ENCODE measurements around the gene GINS3. TPM values are rescaled to one million over a fixed set of nuclear protein-coding genes. Genes with fewer than 3 reads are reported as not detected.

The GINS3 gene
- total RNA-seq, 2 experiments from 2014 or later, result 49.1 to 50.5 TPM

DNA sequence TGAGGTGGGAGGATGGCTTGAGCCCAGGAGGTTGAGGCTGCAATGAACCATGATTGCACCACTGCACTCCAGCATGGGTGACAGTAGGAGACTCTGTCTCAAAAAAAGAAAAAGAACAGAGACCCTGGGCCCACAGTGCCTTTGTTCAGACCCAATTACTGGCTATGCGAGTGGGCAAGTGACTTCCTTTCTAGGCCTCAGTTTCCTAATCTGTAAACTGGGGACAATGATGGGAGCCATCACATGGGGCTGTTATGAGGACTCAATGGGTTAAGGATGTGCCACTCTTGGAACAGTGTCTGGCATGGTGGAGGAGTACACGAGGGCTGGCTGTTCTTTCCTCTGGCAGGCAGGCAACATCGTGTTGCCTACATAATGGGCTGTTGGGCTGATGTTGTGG is 60.4 kb downstream of the GINS3 start:
- DNase-seq (ENCODE audit: low spot score), result no peak
- TF ChIP-seq, protein P1, sequence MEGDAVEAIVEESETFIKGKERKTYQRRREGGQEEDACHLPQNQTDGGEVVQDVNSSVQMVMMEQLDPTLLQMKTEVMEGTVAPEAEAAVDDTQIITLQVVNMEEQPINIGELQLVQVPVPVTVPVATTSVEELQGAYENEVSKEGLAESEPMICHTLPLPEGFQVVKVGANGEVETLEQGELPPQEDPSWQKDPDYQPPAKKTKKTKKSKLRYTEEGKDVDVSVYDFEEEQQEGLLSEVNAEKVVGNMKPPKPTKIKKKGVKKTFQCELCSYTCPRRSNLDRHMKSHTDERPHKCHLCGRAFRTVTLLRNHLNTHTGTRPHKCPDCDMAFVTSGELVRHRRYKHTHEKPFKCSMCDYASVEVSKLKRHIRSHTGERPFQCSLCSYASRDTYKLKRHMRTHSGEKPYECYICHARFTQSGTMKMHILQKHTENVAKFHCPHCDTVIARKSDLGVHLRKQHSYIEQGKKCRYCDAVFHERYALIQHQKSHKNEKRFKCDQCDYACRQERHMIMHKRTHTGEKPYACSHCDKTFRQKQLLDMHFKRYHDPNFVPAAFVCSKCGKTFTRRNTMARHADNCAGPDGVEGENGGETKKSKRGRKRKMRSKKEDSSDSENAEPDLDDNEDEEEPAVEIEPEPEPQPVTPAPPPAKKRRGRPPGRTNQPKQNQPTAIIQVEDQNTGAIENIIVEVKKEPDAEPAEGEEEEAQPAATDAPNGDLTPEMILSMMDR (conservative IDR thresholded peaks at IDR 0.05; ENCODE audit: low read length), result no peak
- TF ChIP-seq EZH2phosphoT487 (IDR thresholded peaks at IDR 0.05; ENCODE audit: borderline replicate concordance, low read depth, low read length), result no peak
- Histone ChIP-seq H3K9me3 (ENCODE audit: low read length) (no peaks in the 10 kb centered on the region), H3K79me2 (ENCODE audit: insufficient read depth, low read depth, low read length) (no peaks in the 10 kb centered on the region), H3K27ac (ENCODE audit: low read depth, low read length, poor library complexity, severe bottlenecking) (no peak overlapping the region), H4K20me1 (ENCODE audit: insufficient read depth, low read length) (no peaks in the 10 kb centered on the region), H3K9me2 (ENCODE audit: insufficient read depth, low read length) (no peaks in the 10 kb centered on the region), H3K36me3 (ENCODE audit: insufficient read depth, low read length) (peaks cover 6% of the 10 kb centered on the region; the same call in 1 of the 2 replicates), H3K4me1 (ENCODE audit: insufficient read depth, low read length, poor library complexity, severe bottlenecking) (peaks cover 7% of the 10 kb centered on the region), H2AFZ (ENCODE audit: low read length) (no peak overlapping the region), H3K4me2 (ENCODE audit: low read length) (no peak overlapping the region), H3K4me3 (ENCODE audit: low read depth, low read length, poor library complexity, severe bottlenecking) (no peak overlapping the region)
- no TSS peak for BruUV-seq (replicated peaks)
- ChIA-PET POLR2A (no interaction called here), CTCF (ENCODE audit: unreplicated experiment) (no interaction called here)
- intact Hi-C loops (cut with micrococcal nuclease; ENCODE audit: unreplicated experiment), result no loop called here

DNA sequence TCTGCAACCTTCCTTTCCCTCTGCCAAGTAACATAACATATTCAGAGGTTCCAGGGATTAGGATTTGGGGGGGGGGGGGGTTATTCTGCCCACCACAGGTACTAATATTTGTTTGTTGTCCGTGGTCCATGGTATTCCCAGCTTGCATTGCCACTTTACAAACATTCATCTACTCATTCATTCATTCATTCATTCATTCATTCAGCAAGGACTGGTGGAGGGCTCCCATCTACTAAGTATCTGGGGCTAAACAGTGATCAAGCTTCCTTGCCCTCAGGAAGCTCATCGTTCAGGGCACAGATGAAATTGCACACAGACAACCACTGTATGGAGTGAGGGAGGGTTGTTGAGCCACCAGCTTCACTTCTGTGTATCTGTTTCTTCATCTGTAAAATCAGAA is 61.9 kb downstream of the GINS3 start:
- no peaks in the 10 kb centered on the region for H3K9me3 ChIP-seq (ENCODE audit: low read length)
- H3K36me3 ChIP-seq (ENCODE audit: insufficient read depth, low read length), result peaks cover 6% of the 10 kb centered on the region; the same call in 1 of the 2 replicates
- intact Hi-C loops (cut with micrococcal nuclease; ENCODE audit: unreplicated experiment), result no loop called here
- H3K4me2 ChIP-seq (ENCODE audit: low read length), result no peak overlapping the region
- H2AFZ ChIP-seq (ENCODE audit: low read length), result no peak overlapping the region
- H3K4me3 ChIP-seq (ENCODE audit: low read depth, low read length, poor library complexity, severe bottlenecking), result no peak overlapping the region
- H4K20me1 ChIP-seq (ENCODE audit: insufficient read depth, low read length), result no peaks in the 10 kb centered on the region
- ChIA-PET CTCF (ENCODE audit: unreplicated experiment) (no interaction called here), POLR2A (interaction anchor here (0.5 to 1.7 kb wide), 3 partner anchors 15 to 90 kb away, joined by 3 to 4 read pairs (median 4); no protein-coding TSS in a partner anchor)
- no peak overlapping the region for H3K27ac ChIP-seq (ENCODE audit: low read depth, low read length, poor library complexity, severe bottlenecking)
- BruUV-seq (replicated peaks), result no TSS peak
- H3K4me1 ChIP-seq (ENCODE audit: insufficient read depth, low read length, poor library complexity, severe bottlenecking), result peaks cover 7% of the 10 kb centered on the region
- TF ChIP-seq, protein P1 (conservative IDR thresholded peaks at IDR 0.05; ENCODE audit: low read length), result no peak
- TF ChIP-seq EZH2phosphoT487 (IDR thresholded peaks at IDR 0.05; ENCODE audit: borderline replicate concordance, low read depth, low read length), result no peak
- H3K9me2 ChIP-seq (ENCODE audit: insufficient read depth, low read length), result no peaks in the 10 kb centered on the region
- DNase-seq (ENCODE audit: low spot score), result no peak
- H3K79me2 ChIP-seq (ENCODE audit: insufficient read depth, low read depth, low read length), result no peaks in the 10 kb centered on the region

DNA sequence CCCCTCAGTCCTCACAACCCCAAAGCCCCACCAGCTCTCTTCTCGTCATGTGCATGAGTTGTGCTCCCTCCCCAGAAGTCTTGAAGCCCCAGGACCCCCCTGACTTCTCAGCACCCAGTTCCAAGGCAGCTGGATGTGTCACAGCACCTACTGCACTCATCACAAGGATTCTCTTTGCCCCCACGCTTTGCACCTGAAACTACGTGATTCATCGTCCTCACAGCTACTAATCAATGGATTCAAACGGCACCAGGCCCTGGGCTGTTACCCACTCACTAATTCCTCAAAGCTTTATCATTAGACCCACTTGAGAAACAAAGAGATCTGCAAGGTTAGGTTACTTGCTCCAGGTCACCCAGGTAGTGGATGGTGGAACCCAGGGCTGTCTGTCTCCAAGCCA is 62.6 kb downstream of the GINS3 start:
- Histone ChIP-seq H2AFZ (ENCODE audit: low read length) (no peak overlapping the region), H3K4me1 (ENCODE audit: insufficient read depth, low read length, poor library complexity, severe bottlenecking) (peaks cover 7% of the 10 kb centered on the region), H3K9me2 (ENCODE audit: insufficient read depth, low read length) (no peaks in the 10 kb centered on the region), H3K9me3 (ENCODE audit: low read length) (no peaks in the 10 kb centered on the region), H3K79me2 (ENCODE audit: insufficient read depth, low read depth, low read length) (no peaks in the 10 kb centered on the region), H3K4me3 (ENCODE audit: low read depth, low read length, poor library complexity, severe bottlenecking) (no peak overlapping the region), H3K36me3 (ENCODE audit: insufficient read depth, low read length) (peaks cover 6% of the 10 kb centered on the region; the same call in 1 of the 2 replicates), H4K20me1 (ENCODE audit: insufficient read depth, low read length) (no peaks in the 10 kb centered on the region), H3K27ac (ENCODE audit: low read depth, low read length, poor library complexity, severe bottlenecking) (no peak overlapping the region), H3K4me2 (ENCODE audit: low read length) (no peak overlapping the region)
- ChIA-PET POLR2A (interaction anchor here (1.0 to 1.7 kb wide), 2 partner anchors 16 to 28 kb away, joined by 3 to 4 read pairs; no protein-coding TSS in a partner anchor), CTCF (ENCODE audit: unreplicated experiment) (no interaction called here)
- BruUV-seq (replicated peaks), result no TSS peak
- intact Hi-C loops (cut with micrococcal nuclease; ENCODE audit: unreplicated experiment), result no loop called here
- DNase-seq (ENCODE audit: low spot score), result no peak
- TF ChIP-seq EZH2phosphoT487 (IDR thresholded peaks at IDR 0.05; ENCODE audit: borderline replicate concordance, low read depth, low read length), result no peak

Small RNAs within 50 kb of the gene (small RNA-seq; reads per million reads assigned to genes)
- gene RNU6-1110P (not detected), gene RNU6-269P (not detected)

Other genes with a start within 250 kb of the GINS3 start
- 20.6 and 28.7 TPM in 2 replicates for gene CSNK2A2, start 194.4 kb upstream of the GINS3 start, total RNA-seq (2014; rRNA removed; shearing (Covaris generic))
- gene CSNK2A2, start 194.4 kb upstream of the GINS3 start, total RNA-seq (2022), result 105 and 106 TPM in 2 replicates
- gene PRSS54, start 97.4 kb upstream of the GINS3 start, total RNA-seq (2014; rRNA removed; shearing (Covaris generic)), result not detected in 2 replicates
- gene PRSS54, start 97.4 kb upstream of the GINS3 start, total RNA-seq (2022), result not detected in 2 replicates
- gene NDRG4, start 107.7 kb downstream of the GINS3 start, total RNA-seq (2014; rRNA removed; shearing (Covaris generic)), result 2.9 and 8.8 TPM in 2 replicates
- 9.5 and 10.9 TPM in 2 replicates for gene NDRG4, start 107.7 kb downstream of the GINS3 start, total RNA-seq (2022)
- 13.5 and 19.6 TPM in 2 replicates for gene SETD6, start 123.0 kb downstream of the GINS3 start, total RNA-seq (2014; rRNA removed; shearing (Covaris generic))
- 33.1 and 33.6 TPM in 2 replicates for gene SETD6, start 123.0 kb downstream of the GINS3 start, total RNA-seq (2022)
- 209 and 230 TPM in 2 replicates for gene CNOT1, start 237.4 kb downstream of the GINS3 start, total RNA-seq (2014; rRNA removed; shearing (Covaris generic))
- 288 and 325 TPM in 2 replicates for gene CNOT1, start 237.4 kb downstream of the GINS3 start, total RNA-seq (2022)